GM21423 (cell line): ENCODE data around the gene SYNPO2L.

Experiments used
- ATAC-seq: cut with Tn5 transposase; IDR thresholded peaks from one replicate; pipeline ENCODE4 v1.9.1; 2021; ENCODE audit warnings: mild to moderate bottlenecking, moderate library complexity; ENCODE audit not compliant: unreplicated experiment

The SYNPO2L gene

DNA sequence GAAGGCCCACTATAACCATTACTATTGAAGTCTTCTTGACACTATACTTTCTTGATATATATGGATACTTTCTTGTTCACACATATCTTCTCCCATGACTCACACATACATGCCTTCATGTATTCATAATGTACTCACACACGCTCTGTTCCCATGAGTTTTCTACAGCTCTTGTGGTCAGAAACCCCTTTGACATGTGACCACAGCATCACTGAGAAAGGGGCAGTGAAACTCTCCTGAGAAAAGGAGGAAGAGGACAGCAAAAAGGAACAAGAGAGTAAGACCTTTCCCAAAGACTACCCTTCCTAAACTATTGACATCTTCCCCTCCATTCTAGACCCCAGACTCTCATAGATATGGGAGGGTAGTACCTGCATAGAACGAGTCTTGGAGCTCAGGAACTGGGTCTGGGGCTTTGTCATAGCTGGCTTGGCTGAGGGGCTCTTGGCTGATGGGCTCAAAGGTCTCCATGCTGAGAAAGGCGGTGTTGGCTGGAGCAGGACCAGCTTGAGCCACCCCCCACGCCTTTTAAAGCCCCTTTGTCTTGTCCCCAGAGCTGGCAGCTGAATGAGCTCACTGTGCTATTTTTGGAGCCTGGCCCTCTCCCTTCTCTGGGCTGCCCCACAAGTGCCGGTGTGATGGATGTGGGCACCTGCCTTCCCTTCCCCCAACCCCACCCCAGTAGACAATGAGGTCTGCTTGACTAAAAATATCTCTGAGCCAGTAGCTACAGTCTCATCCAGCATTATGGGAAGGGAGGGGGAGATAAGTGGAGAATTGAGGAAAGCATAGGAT lies 5.1 kb downstream of the SYNPO2L start:
- peak; percentile 45 for ATAC-seq

DNA sequence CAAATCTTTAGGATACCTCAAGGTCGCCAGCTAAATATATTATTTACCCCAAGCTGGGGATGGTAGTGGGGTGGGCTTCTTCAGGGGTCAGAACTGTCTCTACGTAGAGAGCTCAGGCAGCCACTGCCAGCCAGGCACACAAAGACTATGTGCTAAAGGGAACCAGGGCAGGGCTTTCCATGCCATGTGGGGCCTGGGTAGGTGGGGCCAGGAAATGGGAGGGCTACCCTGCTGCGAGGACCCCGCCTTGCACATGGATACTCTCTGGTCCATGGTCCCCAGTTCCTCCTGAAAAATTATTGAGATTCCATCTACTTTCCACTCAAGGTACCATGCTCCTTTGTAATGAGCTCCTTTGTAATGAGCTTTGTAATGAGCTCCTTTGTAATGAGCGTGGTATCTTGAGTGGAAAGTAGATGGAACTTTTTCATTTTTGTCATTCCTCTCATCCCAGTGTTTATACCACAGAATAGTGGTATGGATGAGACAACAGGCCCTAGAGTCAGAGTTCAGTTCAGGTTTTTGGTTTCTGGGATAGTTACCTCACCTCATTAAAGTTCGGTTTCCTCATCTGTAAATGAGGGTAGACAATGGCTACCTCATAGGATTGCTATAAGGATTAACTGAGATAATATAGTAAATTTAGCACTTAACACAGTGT lies 5.8 kb downstream of the SYNPO2L start:
- no peak for ATAC-seq

DNA sequence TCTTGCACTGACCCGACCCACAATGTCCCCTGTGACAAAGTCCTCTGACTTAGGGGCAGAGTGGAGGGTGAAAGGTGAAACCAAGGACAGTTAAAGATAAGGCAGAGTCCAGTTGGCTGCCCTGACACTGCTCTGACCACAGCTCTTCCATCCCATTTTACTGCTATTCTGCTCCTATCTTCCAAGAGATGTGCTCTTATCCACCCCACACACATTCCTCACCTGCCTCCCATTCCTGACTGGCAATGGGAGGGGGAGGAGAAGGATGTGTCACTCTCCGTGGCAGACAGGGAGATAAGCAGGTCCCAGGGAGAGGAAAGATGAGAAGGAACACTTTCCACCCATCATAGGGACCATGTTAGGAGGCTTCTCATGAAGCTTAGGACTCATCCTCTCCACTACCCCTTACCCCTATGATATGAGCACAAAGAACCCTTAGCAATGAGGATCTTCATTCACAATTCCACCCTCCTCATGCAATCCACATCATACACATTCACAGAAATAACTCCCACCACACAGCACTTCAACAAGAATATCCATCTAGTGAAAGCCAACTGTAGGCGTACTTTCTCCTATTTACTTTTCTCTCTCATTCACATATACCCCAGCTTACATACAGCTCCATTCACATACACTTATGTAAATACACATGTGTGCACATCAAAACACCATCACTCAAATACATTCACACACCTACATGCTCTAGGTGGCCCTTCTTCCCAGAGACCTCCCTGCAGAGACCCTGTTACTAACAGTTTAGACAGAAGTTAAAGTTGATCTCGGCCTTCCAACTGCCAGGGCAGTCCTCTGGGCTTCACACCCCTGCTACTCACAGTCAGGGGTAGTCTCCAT lies 6.6 kb downstream of the SYNPO2L start:
- ATAC-seq = no peak

DNA sequence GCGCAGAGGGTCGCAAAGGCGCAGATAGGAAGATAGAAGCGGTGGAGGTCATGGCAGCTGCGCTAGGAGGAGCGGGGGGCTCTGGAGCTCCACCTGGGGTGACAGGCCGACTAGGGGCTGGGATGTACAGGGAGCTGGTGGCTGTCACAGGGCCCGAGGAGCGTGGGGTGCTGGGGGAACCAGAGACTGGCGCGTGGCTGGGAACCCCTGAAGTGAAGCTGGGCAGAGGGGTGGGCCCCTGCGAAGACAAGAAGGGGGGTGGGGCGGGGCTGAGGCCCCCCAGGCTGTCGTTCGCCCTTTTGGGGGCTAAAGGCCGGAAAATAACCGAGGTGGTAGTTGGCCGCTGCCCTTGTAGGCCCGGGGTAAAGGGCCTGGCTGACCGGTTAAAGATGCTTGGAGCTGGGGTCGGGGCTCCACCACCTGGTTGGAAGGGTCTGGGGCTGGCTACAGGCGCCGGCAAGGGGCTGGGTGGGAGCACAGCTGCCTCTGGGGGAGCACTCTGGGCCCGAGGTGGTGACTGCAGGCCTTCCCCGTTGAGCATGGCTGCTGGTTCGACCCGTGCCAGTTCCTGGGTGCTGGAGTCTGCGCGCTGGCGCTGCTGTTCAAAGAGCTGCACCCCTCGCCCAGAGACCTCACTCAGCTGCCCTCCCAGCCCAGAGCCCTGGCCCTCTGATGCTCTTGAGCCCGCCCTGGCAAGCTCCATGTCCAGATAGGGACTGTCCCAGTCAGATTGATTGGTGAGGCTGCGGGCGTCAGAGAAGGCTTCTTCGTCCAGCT lies 7.8 kb downstream of the SYNPO2L start:
- ATAC-seq = no peak

DNA sequence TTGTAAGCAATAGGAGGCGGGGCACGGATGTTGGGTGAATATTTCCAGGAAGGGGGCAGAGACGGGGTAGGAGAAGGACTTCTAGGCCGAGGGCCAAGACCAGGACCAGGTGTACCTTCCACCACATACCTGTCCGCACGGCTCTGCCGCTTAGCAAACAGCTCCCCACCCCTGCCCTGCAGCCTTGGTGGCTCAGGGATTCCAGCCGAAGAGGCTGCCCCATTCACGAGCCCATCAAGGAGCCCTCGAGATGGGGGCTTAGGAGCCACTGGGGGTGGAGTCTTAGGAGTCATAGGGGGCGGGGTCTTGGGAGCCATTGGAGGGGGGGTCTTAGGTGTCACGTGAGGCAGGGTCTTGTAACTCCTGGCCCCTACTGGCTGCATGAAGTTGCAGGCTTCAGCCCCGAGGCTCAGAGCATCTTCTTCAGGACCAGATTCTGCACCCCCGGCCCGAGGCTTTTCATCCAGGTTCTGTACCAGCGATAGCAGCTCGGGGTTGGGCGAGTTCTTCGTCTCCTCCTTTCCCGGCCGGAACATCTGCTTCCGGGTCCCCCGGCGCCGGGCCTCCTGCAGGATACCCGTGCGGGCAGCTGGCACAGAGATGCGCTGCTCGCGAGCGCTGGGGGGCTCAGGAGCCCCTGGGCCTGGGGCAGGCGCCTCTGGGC lies 8.5 kb downstream of the SYNPO2L start:
- no peak for ATAC-seq

DNA sequence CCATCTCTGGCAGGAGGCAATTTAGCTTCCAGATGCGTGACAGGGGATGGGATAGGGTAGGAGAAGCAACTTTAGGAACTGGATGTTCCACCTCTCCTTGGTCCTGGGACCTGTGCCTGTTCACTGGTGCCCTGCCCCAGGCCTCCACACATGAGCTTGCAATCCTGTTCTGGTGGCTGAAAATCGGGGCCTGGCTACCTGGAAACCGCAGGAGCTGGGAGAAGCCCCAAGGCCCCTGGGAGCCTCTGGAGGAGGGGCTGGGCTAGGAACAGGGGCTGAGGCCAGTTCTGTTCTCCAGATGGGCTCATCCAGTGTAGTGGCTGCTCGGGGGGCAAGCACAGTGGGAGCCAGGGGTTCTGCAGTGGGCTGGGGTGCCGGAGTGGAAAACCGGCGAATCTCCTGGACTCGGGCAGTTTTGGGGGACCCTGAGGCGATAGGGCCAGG lies 9.2 kb downstream of the SYNPO2L start:
- ATAC-seq = no peak

DNA sequence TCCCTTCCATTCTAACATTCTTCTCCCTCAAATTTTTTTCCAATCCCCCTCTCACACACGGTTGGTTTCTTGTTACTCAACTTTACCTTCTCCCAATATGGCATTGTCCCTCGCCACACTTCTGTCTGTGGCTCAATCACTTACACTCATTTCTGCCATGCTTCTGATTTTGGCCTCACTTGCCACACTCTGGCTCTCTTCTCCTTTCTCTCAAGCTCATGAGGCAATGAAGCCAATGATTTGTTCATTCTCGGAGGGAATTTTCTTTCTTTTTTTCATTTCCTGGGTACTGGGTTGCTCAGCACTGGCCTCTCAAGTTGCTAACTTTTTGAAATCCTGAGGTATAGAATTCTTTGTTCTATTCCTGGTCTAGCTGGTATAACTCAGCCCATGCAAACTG lies 10.6 kb downstream of the SYNPO2L start:
- ATAC-seq = no peak

DNA sequence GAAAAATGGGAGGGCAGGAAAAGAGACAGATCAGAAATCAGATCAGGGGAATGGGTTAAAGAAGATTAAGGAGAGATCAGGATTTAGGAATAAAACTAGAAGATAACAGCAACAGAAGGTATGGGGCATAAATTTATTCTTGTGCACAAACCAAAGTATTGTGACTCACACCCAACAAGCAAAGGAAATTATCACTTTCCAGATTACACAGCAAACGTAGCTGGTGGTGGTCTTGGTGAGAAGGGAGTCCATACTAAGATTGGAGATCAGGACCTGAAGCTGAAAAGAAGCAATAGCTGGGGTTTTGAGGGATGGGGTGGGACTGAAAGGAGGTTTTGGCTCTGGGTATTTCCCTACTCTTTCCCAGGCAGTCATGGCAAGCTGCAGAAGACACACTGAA lies 11.1 kb downstream of the SYNPO2L start:
- ATAC-seq = no peak

DNA sequence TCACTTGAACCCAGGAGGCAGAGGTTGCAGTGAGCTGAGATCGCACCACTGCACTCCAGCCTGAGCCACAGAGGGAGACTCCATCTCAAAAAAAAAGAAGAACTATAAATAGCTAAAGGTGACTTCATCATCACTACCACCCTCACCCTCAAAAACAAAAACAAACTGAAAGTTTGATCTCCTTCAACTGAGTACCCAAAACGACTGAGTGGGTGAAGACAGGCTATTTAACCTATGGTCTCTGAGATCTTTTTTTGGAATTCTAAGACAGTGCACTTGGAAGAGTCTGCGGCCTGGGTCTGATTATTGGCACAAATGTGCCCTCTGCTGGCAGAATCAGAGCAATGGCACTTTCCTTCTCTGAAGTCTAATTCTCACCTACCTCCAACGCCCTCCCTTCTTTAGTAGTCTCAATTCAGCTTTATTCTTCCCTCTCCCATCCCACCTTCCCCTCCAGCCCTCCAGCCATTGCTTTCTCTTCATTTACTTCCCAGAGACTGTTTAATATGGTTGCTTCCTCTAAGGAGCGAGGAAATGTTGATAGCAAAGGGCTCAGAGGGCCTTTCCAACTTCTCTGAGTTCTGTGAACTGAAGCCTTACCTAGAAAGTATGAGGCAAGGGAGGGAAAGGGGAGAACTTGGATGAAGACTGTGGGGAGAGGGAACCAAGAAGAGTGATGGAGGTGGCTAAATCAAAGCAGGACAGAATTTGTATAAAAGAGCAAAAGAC lies 11.7 kb downstream of the SYNPO2L start:
- ATAC-seq = peak; percentile 64

DNA sequence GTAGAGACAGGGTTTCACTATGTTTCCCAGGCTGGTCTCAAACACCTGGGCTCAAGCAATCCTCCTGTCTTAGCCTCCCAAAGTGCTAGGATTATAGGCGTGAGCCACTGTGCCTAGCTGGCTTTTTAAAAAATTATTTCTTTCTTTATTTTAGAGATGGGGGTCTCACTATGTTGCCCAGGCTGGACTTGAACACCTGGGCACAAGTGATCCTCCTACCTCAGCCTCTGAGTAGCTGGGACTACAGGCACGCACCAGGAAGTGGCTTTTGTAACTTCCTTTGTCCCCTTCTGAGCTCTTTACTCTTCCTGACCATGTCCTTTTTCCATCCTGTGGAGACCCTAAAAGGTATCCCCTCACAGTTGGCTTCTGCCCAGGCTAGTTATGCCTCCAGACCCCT lies 12.5 kb downstream of the SYNPO2L start:
- ATAC-seq = no peak

DNA sequence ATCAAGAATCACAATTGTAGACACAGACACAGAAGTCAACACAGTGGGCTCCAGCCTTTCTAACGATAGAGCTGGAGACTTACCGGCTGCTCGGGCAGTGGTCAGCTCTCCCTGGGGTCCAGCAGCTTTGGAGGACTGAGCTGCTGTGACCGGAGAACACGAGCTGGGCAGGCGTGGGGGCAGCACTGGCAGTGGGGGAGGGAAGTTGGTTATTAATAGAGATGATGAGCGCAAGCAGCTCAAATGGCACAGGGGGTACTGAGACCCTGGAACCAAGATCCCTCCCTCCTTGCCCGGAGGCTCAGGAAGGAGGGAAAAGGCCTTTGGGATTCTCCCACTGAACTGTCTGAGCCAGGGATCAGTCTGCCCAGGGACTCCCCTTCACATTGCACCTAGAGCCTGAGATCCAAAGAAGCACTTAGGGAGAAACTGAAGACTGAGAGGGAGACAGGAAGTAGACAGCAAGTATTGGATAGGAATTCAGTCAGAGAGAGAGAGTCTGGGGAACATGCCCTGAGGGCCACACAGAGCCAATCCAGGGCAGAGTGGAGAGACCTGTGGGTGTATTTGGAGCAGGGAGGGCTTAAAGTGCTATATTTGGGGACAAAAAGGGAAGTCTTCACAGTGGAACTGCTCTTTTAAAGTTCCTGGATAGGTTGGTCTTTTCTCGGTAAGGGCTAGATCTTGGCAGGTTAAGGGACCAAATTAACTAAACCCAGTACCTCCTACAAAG lies 14.3 kb downstream of the SYNPO2L start, which contains the start of gene MYOZ1:
TSS of gene MYOZ1 (minus strand) at position 147 of the 733 bp plus-strand sequence. CDS start 1,457 bp downstream, outside the sequence.
- no peak for ATAC-seq

DNA sequence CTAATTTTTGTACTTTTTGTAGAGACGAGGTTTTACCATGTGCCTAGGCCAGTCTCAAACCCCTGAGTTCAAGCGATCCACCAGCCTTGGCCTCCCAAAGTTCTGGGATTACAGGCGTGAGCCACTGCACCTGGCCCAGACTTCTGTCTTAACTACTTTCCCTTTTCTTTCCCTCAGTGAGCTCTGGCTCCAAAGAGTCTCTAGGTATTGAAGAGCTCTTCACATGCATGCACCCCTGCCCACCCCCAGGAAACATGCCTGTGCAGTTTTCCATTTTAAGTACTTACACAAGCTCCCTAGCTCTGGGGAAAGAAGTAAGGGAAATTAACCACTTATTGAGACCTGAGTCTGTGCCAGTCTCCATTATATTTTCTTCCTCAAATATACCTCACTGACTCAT lies 16.5 kb downstream of the SYNPO2L start:
- ATAC-seq = no peak

DNA sequence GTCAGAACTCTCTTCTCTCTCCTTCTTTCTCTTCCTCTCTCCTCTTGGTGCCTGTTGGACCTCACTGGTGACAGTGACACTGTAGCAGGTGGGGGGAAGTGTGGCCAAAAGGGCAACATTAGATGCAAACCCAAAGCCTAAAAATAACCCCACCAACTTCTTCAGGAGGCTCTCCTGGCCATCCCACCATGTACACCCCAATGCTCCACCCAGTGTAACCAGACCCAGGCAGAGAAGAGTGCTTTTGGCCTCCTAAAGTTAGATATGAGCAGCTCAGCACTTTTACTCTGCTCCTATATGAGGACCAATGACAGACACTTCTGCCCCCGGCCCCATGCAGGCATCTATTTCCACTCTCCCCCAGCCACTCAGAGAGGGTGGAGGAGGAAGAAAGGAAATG lies 20.0 kb downstream of the SYNPO2L start:
- no peak for ATAC-seq

DNA sequence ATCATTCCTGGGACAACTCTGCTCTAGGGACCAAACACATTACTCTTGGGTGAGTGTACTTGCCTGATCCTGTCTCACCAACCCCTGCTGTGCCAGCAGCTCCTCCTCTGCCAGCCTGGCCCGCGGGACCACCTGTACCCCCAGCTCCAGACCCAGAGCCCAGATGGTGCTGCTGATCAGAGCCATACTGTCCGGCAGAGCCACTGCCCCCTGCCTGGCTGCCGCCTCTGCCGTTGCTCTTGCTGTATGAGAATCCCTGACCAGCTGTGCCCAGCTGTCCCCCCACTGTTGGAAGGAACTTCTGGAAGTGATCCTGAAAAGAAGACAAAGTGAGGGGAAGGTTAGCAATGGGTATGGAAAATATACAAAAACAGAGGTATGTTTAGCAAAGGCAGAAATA lies 21.4 kb downstream of the SYNPO2L start:
- ATAC-seq = no peak

DNA sequence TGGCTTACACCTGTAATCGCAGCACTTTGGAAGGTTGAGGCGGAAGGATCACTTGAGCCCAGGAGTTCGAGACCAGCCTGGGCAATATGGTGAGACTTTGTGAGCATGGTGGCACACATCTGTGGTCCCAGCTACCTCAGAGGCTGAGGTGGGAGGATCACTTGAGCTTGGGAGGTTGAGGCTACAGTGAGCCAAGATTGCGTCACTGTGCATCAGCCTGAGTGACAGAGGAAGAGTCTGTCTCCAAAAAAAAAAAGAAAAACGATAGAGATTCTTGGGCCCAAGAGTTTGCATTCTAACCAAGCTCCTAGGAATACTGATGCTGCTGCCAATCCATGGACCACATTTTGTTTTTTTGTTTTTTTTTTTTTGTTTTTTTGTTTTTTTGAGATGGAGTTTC lies 26.7 kb downstream of the SYNPO2L start:
- ATAC-seq = no peak

DNA sequence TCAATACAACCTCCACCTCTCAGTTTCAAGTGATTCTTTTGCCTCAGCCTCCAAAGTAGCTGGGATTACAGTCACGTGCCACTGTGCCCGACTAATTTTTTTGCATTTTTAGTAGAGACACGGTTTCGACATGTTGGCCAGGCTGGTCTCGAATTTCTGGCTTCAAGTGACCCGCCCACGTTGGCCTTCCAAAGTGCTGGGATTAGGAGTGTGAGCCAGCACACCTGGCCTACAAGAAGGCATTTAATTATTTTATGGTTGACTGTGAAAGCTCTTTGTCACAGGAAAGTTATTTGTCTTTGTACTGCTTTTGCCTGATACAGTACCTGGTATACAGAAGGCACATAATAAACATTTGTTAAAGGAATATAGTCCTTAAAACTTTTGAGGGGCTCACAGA lies 27.4 kb downstream of the SYNPO2L start:
- ATAC-seq = no peak

DNA sequence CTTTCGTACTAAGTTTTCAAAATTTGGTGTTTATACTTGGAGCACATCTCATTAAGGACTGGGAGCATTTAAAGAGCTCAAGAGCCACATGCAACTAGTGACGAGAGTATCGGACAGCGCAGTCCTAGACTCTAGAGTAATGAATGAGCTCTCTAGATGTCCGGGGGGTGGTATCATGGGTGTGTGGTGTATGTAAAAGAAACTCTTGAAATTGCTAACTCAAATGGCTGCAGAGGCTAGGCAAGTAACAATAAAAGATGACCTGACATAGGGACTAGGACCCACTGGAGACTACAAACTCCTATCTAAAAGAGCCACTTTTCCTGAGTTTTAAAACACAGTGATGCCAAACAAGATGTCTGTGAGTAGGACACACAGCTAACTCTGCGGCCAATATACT lies 28.5 kb downstream of the SYNPO2L start:
- no peak for ATAC-seq

DNA sequence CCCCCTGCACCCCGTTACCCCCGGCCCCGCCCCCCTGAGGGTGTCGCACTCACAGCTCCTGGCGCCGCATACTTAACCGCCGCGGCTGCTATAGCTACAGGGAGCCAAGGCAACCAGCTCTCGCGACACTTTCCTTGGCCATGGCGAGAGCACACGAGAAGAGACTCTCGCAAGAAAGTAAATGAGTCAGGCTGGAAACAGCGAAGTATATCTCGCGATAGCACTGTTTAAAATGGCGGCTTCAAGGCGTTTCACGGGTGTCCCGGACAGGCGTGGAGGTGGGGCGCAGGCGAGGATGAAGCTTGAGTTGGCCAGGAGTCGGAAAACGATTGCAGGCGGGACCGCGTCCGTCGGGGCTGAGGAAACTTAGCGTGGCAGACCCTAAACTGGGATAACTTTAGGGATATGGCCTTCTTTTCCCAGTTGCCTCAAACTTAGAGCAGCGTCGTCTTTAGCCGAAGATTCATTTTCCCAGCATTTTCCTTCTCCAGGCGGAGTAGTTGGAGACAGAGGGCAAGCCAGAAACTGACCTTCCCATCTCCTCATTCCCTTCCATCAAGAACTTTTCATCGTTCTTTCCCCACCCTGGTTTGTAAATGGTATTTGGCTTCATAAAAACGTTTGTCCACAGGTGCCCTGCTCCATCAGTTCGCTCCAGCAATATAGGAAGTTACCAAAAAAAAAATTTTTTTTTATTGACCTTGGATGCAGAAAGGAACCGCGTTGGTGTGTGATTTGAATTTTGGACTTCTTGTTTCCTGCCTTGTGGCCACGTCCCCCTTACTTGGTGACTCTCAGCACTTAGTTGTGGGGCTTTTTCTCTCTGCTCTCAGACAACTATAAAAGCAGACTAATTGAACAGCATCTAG lies 29.7 kb downstream of the SYNPO2L start:
- peak; percentile 96 for ATAC-seq
